AG04449 (cell line): ENCODE measurements around the gene RNPEPL1.

Source experiments
- CTCF ChIA-PET: fragments of 350-600 bp; formaldehyde crosslinking; extraction: SDS; loops from one replicate; lab custom pipeline; 2021; ENCODE audit warnings: antibody characterized with exemption; lab: Yijun Ruan, JAX
- POLR2A ChIA-PET: fragments of 400-600, 350-600 bp; formaldehyde crosslinking; extraction: SDS; loops from one replicate; lab custom pipeline; 2020; ENCODE audit warnings: antibody characterized with exemption, inconsistent platforms; lab: Yijun Ruan, JAX
- DNase-seq: peaks from one replicate; pipeline ENCODE4 v3.0.0-alpha.2; 2010; ENCODE audit warnings: low read depth, low spot score
- H3K4me3 ChIP-seq: 2 replicates; pipeline ENCODE4 v1.5.1; 2011; ENCODE audit warnings: low read depth, mild to moderate bottlenecking, control low read depth, low read length
- CTCF ChIP-seq: IDR thresholded peaks from one replicate; pipeline ENCODE4 v1.5.1; 2011; ENCODE audit warnings: mild to moderate bottlenecking, moderate library complexity, low read length, control low read depth, inconsistent platforms; ENCODE audit not compliant: insufficient read depth; ENCODE audit errors: missing control alignments

RNPEPL1 gene

GRCh38 chr2:240566203-240567136 is 1.8 kb upstream of the RNPEPL1 start:
- no peak for DNase-seq
- POLR2A ChIA-PET = interaction anchor here (0.6 to 1.6 kb wide), 4 partner anchors 13 to 210 kb away, joined by 3 to 6 read pairs (median 4); partner anchors contain the start of gene CAPN10
- peak overlapping the region; percentile 44 for H3K4me3 ChIP-seq
- TF ChIP-seq CTCF = peak; percentile 81
- CTCF ChIA-PET = interaction anchor here (0.8 to 4.9 kb wide), 17 partner anchors 10 to 274 kb away, joined by 3 to 75 read pairs (median 7); partner anchors contain the start of genes ANKMY1 and CAPN10

DNA sequence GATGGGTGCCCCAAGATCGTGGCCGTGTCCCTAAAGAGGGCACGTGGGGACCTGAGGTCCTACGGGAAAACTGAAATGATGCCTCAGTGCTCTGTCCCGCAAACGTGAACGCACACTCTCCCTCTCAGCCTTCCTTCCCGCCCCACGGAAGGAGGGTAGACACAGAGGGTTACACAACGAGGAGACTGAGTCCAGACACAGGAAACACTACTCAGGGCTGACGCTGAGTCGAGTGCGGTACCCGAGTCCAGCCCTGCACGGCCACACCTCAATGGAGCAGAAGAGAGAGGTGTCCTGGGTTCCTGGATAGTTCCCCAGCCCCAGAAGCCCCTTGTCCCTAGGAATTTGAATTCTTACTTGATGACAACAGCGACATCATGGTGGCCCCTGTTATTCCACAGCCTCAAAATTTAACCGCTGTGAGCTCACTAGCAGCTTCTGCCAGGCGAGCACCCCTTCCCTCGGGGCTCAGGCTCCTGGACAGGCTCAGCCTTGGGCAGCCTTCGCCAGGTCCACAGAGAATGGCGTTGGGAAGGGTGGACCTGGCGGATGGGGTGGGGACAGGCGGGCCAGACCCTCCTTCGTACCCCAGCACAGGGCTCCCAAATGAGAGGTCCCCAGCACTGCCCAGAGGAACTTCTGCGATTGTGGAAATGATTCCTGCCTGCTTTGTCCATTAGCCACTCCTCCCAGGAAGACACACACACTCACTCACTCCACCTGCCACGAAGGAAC is 980 bp upstream of the RNPEPL1 start:
- DNase-seq = no peak
- ChIA-PET POLR2A (no interaction called here), CTCF (interaction anchor here (0.8 to 4.9 kb wide), 12 partner anchors 9 to 273 kb away, joined by 3 to 75 read pairs (median 10); partner anchors contain the start of genes ANKMY1 and CAPN10)
- no peak for TF ChIP-seq CTCF
- peak overlapping the region; percentile 74 for H3K4me3 ChIP-seq

DNA sequence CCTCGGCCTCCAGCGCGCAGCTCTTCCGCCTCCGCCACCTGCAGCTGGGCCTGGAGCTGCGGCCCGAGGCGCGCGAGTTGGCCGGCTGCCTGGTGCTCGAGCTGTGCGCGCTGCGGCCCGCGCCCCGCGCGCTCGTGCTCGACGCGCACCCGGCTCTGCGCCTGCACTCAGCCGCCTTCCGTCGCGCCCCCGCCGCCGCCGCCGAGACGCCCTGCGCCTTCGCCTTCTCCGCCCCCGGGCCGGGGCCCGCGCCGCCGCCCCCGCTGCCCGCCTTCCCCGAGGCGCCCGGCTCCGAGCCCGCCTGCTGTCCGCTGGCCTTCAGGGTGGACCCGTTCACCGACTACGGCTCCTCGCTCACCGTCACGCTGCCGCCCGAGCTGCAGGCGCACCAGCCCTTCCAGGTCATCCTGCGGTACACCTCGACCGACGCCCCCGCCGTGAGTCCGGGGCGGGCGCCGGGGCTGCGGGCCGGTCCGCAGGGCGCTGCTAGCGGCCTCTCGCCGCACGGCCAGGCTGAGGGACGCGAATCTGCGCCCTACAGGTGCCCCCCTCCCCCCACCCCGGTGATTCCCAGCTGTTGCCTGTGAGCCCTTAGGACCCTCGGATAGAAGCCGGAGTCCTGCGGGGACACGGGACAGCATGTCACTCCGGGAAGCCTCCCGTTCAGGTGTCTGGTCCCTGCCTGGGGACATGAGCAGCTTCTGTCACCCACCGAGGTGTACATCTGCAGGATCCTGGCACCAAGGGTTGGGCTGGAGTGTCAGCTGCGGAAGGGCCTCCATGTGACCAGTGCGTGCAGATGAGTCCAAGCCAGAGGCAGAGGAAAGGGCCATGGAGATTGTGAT is 616 bp downstream of the RNPEPL1 start:
- ChIA-PET POLR2A (interaction anchor here (1.7 kb wide), 1 partner anchor 17 kb away, joined by 10 read pairs; the partner anchor contains the start of gene CAPN10), CTCF (interaction anchor here (1.0 to 2.1 kb wide), 4 partner anchors 8 to 18 kb away, joined by 5 to 15 read pairs (median 6); partner anchors contain the start of genes CAPN10 and DUSP28)
- TF ChIP-seq CTCF = no peak
- peak overlapping the region; percentile 74 for H3K4me3 ChIP-seq
- no peak for DNase-seq

GRCh38 chr2:240569523-240569997 is 1.3 kb downstream of the RNPEPL1 start:
- TF ChIP-seq CTCF = no peak
- peak overlapping the region; percentile 74 for H3K4me3 ChIP-seq
- CTCF ChIA-PET = interaction anchor here (1.7 to 2.1 kb wide), 2 partner anchors 9 to 18 kb away, joined by 5 to 15 read pairs; partner anchors contain the start of genes CAPN10 and DUSP28
- no peak for DNase-seq
- POLR2A ChIA-PET = interaction anchor here (1.7 kb wide), 1 partner anchor 17 kb away, joined by 10 read pairs; the partner anchor contains the start of gene CAPN10

- CTCF ChIA-PET = interaction anchor here (1.7 to 2.1 kb wide), 2 partner anchors 9 to 17 kb away, joined by 5 to 15 read pairs; partner anchors contain the start of genes CAPN10 and DUSP28
- no peak for DNase-seq
- POLR2A ChIA-PET = no interaction called here
- H3K4me3 ChIP-seq = peak overlapping the region; percentile 6; the same call in 1 of the 2 replicates
- TF ChIP-seq CTCF = no peak
These were observed 1.8 kb downstream of the RNPEPL1 start for GRCh38 chr2:240569998-240570530.
